ENCODE measurements around the gene EDA2R. TPM values are rescaled to one million over a fixed set of nuclear protein-coding genes. Genes with fewer than 3 reads are reported as not detected.

The EDA2R gene
- total RNA-seq = 1.2 TPM

GRCh38 chrX:66638591-66639500, at the start of gene EDA2R:
TSS of gene EDA2R (minus strand) at chrX:66639078. CDS start at chrX:66616020, 23,058 bp downstream.
- H3K9me3 ChIP-seq = no peaks in the 10 kb centered on the region
- TF ChIP-seq POLR2A (IDR thresholded peaks at IDR 0.05) = no peak
- no peak for TF ChIP-seq POLR2AphosphoS5 (IDR thresholded peaks at IDR 0.05; ENCODE audit: insufficient read depth in 1 of 2, low read depth in 1 of 2)
- no peak for TF ChIP-seq CTCF (IDR thresholded peaks at IDR 0.05)
- no peaks in the 10 kb centered on the region for H3K36me3 ChIP-seq
- no peak for DNase-seq (ENCODE audit: extremely low spot score in 2 of 2)
- intact Hi-C loops (cut with DNase I) = no loop called here
- peak within 1 kb of the TSS; percentile 64 for H3K27ac ChIP-seq
- peak within 1 kb of the TSS; percentile 41 to 46 for H3K4me3 ChIP-seq
- no peaks in the 10 kb centered on the region for H3K4me1 ChIP-seq
- no peaks in the 10 kb centered on the region for H3K27me3 ChIP-seq

GRCh38 chrX:66684196-66684595, 45.3 kb upstream of the EDA2R start:
- DNase-seq (ENCODE audit: extremely low spot score in 2 of 2) = no peak
- TF ChIP-seq POLR2AphosphoS5 (IDR thresholded peaks at IDR 0.05; ENCODE audit: insufficient read depth in 1 of 2, low read depth in 1 of 2) (no peak), POLR2A (IDR thresholded peaks at IDR 0.05) (no peak), CTCF (IDR thresholded peaks at IDR 0.05) (no peak)
- Histone ChIP-seq H3K36me3 (no peaks in the 10 kb centered on the region), H3K27ac (no peak overlapping the region), H3K27me3 (no peaks in the 10 kb centered on the region), H3K4me3 (no peak overlapping the region), H3K9me3 (no peaks in the 10 kb centered on the region), H3K4me1 (no peaks in the 10 kb centered on the region)
- intact Hi-C loops (cut with DNase I) = no loop called here

GRCh38 chrX:66680451-66680850, 41.6 kb upstream of the EDA2R start:
- Histone ChIP-seq H3K9me3 (no peaks in the 10 kb centered on the region), H3K4me3 (no peak overlapping the region), H3K36me3 (no peaks in the 10 kb centered on the region), H3K27ac (no peak overlapping the region), H3K4me1 (no peaks in the 10 kb centered on the region), H3K27me3 (no peaks in the 10 kb centered on the region)
- intact Hi-C loops (cut with DNase I) = no loop called here
- no peak for TF ChIP-seq CTCF (IDR thresholded peaks at IDR 0.05)
- TF ChIP-seq POLR2A (IDR thresholded peaks at IDR 0.05) = no peak
- TF ChIP-seq POLR2AphosphoS5 (IDR thresholded peaks at IDR 0.05; ENCODE audit: insufficient read depth in 1 of 2, low read depth in 1 of 2) = no peak
- no peak for DNase-seq (ENCODE audit: extremely low spot score in 2 of 2)

- Histone ChIP-seq H3K36me3 (no peaks in the 10 kb centered on the region), H3K4me1 (no peaks in the 10 kb centered on the region), H3K27me3 (no peaks in the 10 kb centered on the region), H3K4me3 (no peak overlapping the region), H3K9me3 (no peaks in the 10 kb centered on the region), H3K27ac (no peak overlapping the region)
- intact Hi-C loops (cut with DNase I) = no loop called here
- TF ChIP-seq POLR2AphosphoS5 (IDR thresholded peaks at IDR 0.05; ENCODE audit: insufficient read depth in 1 of 2, low read depth in 1 of 2) (no peak), CTCF (IDR thresholded peaks at IDR 0.05) (no peak), POLR2A (IDR thresholded peaks at IDR 0.05) (no peak)
- DNase-seq (ENCODE audit: extremely low spot score in 2 of 2) = no peak
These were observed 38.6 kb upstream of the EDA2R start for GRCh38 chrX:66677430-66677829.

- no peak for DNase-seq (ENCODE audit: extremely low spot score in 2 of 2)
- no peaks in the 10 kb centered on the region for H3K9me3 ChIP-seq
- no peak overlapping the region for H3K4me3 ChIP-seq
- H3K36me3 ChIP-seq = no peaks in the 10 kb centered on the region
- H3K27me3 ChIP-seq = no peaks in the 10 kb centered on the region
- TF ChIP-seq POLR2A (IDR thresholded peaks at IDR 0.05) = no peak
- no peak for TF ChIP-seq POLR2AphosphoS5 (IDR thresholded peaks at IDR 0.05; ENCODE audit: insufficient read depth in 1 of 2, low read depth in 1 of 2)
- TF ChIP-seq CTCF (IDR thresholded peaks at IDR 0.05) = no peak
- H3K4me1 ChIP-seq = no peaks in the 10 kb centered on the region
- no peak overlapping the region for H3K27ac ChIP-seq
- intact Hi-C loops (cut with DNase I) = no loop called here
These were observed 38.1 kb upstream of the EDA2R start for GRCh38 chrX:66676990-66677389.

Measured in vagina (tissue), 2 donors.